ENCODE data around the gene MGST3. TPM values are rescaled to one million over a fixed set of nuclear protein-coding genes. Genes with fewer than 3 reads are reported as not detected.

MGST3 gene
- total and polyA plus RNA-seq, 2 experiments from 2014 or later: 84.5 to 262 TPM

GRCh38 chr1:165703648-165704047, 72.6 kb downstream of the MGST3 start:
- H3K4me1 Mint-ChIP-seq: no peaks in the 10 kb centered on the region
- H3K36me3 ChIP-seq (ENCODE audit: insufficient read depth): no peaks in the 10 kb centered on the region
- no peaks in the 10 kb centered on the region for H3K79me2 ChIP-seq (replicated peaks; ENCODE audit: insufficient read depth)
- H3K4me1 ChIP-seq (ENCODE audit: insufficient read depth): no peaks in the 10 kb centered on the region
- H3K36me3 Mint-ChIP-seq (ENCODE audit: low read depth): no peaks in the 10 kb centered on the region
- H3K9me2 ChIP-seq (ENCODE audit: insufficient read depth): no peaks in the 10 kb centered on the region
- H3K27ac ChIP-seq (ENCODE audit: low read depth): no peak overlapping the region
- no peak overlapping the region for H3K4me2 ChIP-seq
- no peak overlapping the region for H2AFZ ChIP-seq
- H3K27ac Mint-ChIP-seq: no peak overlapping the region
- no peaks in the 10 kb centered on the region for H4K20me1 ChIP-seq (replicated peaks; ENCODE audit: insufficient read depth)
- no peak for DNase-seq (ENCODE audit: low spot score)
- H3K4me3 ChIP-seq: no peak overlapping the region
- no peak for TF ChIP-seq EZH2phosphoT487 (IDR thresholded peaks at IDR 0.05; ENCODE audit: unreplicated experiment)
- TF ChIP-seq POLR2AphosphoS5 (IDR thresholded peaks at IDR 0.05; ENCODE audit: low read depth): no peak
- TF ChIP-seq CTCF (conservative IDR thresholded peaks at IDR 0.05; ENCODE audit: low read depth in 2 of 2): no peak
- no peak for TF ChIP-seq ZNF331 (CRISPR knock-in tag; IDR thresholded peaks at IDR 0.05; ENCODE audit: low read depth)
- TF ChIP-seq REST (IDR thresholded peaks at IDR 0.05; ENCODE audit: unreplicated experiment): no peak
- no peak for TF ChIP-seq CREB1 (CRISPR knock-in tag; IDR thresholded peaks at IDR 0.05; ENCODE audit: low read depth)
- no peak for TF ChIP-seq JUNB (IDR thresholded peaks at IDR 0.05; ENCODE audit: unreplicated experiment)
- no peak for TF ChIP-seq STAT1 (IDR thresholded peaks at IDR 0.05; ENCODE audit: unreplicated experiment)
- TF ChIP-seq, protein P1, sequence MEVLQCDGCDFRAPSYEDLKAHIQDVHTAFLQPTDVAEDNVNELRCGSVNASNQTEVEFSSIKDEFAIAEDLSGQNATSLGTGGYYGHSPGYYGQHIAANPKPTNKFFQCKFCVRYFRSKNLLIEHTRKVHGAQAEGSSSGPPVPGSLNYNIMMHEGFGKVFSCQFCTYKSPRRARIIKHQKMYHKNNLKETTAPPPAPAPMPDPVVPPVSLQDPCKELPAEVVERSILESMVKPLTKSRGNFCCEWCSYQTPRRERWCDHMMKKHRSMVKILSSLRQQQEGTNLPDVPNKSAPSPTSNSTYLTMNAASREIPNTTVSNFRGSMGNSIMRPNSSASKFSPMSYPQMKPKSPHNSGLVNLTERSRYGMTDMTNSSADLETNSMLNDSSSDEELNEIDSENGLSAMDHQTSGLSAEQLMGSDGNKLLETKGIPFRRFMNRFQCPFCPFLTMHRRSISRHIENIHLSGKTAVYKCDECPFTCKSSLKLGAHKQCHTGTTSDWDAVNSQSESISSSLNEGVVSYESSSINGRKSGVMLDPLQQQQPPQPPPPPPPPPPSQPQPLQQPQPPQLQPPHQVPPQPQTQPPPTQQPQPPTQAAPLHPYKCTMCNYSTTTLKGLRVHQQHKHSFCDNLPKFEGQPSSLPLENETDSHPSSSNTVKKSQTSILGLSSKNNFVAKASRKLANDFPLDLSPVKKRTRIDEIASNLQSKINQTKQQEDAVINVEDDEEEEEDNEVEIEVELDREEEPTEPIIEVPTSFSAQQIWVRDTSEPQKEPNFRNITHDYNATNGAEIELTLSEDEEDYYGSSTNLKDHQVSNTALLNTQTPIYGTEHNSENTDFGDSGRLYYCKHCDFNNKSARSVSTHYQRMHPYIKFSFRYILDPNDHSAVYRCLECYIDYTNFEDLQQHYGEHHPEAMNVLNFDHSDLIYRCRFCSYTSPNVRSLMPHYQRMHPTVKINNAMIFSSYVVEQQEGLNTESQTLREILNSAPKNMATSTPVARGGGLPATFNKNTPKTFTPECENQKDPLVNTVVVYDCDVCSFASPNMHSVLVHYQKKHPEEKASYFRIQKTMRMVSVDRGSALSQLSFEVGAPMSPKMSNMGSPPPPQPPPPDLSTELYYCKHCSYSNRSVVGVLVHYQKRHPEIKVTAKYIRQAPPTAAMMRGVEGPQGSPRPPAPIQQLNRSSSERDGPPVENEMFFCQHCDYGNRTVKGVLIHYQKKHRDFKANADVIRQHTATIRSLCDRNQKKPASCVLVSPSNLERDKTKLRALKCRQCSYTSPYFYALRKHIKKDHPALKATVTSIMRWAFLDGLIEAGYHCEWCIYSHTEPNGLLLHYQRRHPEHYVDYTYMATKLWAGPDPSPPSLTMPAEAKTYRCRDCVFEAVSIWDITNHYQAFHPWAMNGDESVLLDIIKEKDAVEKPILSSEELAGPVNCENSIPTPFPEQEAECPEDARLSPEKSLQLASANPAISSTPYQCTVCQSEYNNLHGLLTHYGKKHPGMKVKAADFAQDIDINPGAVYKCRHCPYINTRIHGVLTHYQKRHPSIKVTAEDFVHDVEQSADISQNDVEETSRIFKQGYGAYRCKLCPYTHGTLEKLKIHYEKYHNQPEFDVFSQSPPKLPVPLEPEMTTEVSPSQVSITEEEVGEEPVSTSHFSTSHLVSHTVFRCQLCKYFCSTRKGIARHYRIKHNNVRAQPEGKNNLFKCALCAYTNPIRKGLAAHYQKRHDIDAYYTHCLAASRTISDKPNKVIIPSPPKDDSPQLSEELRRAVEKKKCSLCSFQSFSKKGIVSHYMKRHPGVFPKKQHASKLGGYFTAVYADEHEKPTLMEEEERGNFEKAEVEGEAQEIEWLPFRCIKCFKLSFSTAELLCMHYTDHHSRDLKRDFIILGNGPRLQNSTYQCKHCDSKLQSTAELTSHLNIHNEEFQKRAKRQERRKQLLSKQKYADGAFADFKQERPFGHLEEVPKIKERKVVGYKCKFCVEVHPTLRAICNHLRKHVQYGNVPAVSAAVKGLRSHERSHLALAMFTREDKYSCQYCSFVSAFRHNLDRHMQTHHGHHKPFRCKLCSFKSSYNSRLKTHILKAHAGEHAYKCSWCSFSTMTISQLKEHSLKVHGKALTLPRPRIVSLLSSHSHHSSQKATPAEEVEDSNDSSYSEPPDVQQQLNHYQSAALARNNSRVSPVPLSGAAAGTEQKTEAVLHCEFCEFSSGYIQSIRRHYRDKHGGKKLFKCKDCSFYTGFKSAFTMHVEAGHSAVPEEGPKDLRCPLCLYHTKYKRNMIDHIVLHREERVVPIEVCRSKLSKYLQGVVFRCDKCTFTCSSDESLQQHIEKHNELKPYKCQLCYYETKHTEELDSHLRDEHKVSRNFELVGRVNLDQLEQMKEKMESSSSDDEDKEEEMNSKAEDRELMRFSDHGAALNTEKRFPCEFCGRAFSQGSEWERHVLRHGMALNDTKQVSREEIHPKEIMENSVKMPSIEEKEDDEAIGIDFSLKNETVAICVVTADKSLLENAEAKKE (CRISPR knock-in tag; IDR thresholded peaks at IDR 0.05): no peak
- TF ChIP-seq EZH2 (IDR thresholded peaks at IDR 0.05; ENCODE audit: low read depth, unreplicated experiment): no peak
- TF ChIP-seq NANOG (IDR thresholded peaks at IDR 0.05; ENCODE audit: borderline replicate concordance): no peak
- H3K9me3 Mint-ChIP-seq: no peaks in the 10 kb centered on the region
- H3F3A ChIP-seq (replicated peaks; ENCODE audit: low read depth): no peaks in the 10 kb centered on the region
- no peak overlapping the region for H3K4me3 Mint-ChIP-seq
- H3K27me3 ChIP-seq (ENCODE audit: insufficient read depth): no peaks in the 10 kb centered on the region
- H3K27me3 Mint-ChIP-seq (ENCODE audit: insufficient read depth, low read depth, poor library complexity): peaks cover 1% of the 10 kb centered on the region
- no peak for ATAC-seq
